Measurements from ENCODE around the gene CHD2. TPM values are rescaled to one million over a fixed set of nuclear protein-coding genes. Genes with fewer than 3 reads are reported as not detected.
A peak's percentile ranks its signal among the peaks of the same experiment; 100 is the strongest.

The CHD2 gene
- total RNA-seq, 1 experiment from 2014 or later: 101 TPM

DNA sequence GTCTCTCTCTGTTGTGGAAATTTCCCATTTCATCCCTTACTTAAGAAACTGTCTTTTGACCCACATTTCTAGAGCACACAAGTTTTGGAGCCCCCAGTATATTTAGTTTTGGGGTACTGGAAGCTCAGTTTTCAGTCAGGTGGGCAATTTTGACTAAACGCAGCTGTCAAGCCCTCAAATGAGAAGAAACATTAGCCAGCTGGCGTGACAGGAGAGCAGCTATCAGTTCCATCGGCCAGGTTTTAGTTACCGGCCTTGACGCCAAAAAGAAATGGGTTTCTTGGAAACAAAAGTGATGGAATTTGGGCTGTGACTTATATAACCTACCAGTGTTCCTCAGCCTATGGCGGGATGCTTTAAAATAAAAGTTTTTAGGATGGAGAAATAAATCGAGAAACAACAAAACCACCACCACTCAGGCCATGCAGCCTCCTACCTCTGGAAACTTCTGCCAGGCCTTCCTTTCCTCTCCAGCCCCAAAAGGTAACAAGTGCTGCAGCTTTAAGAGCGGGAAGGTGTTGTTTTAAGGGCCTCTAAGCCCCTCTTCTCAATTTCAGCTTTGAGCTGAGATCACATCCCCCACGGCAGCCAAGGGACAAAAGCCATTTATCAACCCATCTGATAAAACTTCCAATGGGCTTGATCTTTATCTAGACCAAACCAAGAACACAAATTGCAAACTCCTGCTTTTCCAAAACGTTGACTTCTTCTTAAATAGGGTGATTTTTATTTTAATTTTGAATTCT, 170.6 kb downstream of the CHD2 start (continued):
- TF ChIP-seq, protein P1, sequence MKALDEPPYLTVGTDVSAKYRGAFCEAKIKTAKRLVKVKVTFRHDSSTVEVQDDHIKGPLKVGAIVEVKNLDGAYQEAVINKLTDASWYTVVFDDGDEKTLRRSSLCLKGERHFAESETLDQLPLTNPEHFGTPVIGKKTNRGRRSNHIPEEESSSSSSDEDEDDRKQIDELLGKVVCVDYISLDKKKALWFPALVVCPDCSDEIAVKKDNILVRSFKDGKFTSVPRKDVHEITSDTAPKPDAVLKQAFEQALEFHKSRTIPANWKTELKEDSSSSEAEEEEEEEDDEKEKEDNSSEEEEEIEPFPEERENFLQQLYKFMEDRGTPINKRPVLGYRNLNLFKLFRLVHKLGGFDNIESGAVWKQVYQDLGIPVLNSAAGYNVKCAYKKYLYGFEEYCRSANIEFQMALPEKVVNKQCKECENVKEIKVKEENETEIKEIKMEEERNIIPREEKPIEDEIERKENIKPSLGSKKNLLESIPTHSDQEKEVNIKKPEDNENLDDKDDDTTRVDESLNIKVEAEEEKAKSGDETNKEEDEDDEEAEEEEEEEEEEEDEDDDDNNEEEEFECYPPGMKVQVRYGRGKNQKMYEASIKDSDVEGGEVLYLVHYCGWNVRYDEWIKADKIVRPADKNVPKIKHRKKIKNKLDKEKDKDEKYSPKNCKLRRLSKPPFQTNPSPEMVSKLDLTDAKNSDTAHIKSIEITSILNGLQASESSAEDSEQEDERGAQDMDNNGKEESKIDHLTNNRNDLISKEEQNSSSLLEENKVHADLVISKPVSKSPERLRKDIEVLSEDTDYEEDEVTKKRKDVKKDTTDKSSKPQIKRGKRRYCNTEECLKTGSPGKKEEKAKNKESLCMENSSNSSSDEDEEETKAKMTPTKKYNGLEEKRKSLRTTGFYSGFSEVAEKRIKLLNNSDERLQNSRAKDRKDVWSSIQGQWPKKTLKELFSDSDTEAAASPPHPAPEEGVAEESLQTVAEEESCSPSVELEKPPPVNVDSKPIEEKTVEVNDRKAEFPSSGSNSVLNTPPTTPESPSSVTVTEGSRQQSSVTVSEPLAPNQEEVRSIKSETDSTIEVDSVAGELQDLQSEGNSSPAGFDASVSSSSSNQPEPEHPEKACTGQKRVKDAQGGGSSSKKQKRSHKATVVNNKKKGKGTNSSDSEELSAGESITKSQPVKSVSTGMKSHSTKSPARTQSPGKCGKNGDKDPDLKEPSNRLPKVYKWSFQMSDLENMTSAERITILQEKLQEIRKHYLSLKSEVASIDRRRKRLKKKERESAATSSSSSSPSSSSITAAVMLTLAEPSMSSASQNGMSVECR (CRISPR knock-in tag; IDR thresholded peaks at IDR 0.05; ENCODE audit: borderline replicate concordance): no peak
- TF ChIP-seq, protein P2, sequence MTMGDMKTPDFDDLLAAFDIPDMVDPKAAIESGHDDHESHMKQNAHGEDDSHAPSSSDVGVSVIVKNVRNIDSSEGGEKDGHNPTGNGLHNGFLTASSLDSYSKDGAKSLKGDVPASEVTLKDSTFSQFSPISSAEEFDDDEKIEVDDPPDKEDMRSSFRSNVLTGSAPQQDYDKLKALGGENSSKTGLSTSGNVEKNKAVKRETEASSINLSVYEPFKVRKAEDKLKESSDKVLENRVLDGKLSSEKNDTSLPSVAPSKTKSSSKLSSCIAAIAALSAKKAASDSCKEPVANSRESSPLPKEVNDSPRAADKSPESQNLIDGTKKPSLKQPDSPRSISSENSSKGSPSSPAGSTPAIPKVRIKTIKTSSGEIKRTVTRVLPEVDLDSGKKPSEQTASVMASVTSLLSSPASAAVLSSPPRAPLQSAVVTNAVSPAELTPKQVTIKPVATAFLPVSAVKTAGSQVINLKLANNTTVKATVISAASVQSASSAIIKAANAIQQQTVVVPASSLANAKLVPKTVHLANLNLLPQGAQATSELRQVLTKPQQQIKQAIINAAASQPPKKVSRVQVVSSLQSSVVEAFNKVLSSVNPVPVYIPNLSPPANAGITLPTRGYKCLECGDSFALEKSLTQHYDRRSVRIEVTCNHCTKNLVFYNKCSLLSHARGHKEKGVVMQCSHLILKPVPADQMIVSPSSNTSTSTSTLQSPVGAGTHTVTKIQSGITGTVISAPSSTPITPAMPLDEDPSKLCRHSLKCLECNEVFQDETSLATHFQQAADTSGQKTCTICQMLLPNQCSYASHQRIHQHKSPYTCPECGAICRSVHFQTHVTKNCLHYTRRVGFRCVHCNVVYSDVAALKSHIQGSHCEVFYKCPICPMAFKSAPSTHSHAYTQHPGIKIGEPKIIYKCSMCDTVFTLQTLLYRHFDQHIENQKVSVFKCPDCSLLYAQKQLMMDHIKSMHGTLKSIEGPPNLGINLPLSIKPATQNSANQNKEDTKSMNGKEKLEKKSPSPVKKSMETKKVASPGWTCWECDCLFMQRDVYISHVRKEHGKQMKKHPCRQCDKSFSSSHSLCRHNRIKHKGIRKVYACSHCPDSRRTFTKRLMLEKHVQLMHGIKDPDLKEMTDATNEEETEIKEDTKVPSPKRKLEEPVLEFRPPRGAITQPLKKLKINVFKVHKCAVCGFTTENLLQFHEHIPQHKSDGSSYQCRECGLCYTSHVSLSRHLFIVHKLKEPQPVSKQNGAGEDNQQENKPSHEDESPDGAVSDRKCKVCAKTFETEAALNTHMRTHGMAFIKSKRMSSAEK (CRISPR knock-in tag; IDR thresholded peaks at IDR 0.05; ENCODE audit: borderline replicate concordance): no peak

- peak overlapping the region; percentile 97 for H3K4me3 Mint-ChIP-seq
- peak overlapping the region; percentile 92 for H3K27ac Mint-ChIP-seq
- no peak for DNase-seq (ENCODE audit: low spot score)
- peaks cover 16% of the 10 kb centered on the region for H3K27me3 Mint-ChIP-seq (ENCODE audit: low read depth)
- no peak; the same call in 1 of the 2 replicates for ATAC-seq
- CTCF ChIA-PET: interaction anchor here (0.8 to 6.6 kb wide), 7 partner anchors 12 to 1048 kb away, joined by 3 to 53 read pairs (median 10); no protein-coding TSS in a partner anchor
- no peaks in the 10 kb centered on the region for H3K9me3 Mint-ChIP-seq
- TF ChIP-seq PRDM15 (CRISPR knock-in tag; IDR thresholded peaks at IDR 0.05): no peak
- TF ChIP-seq ZBTB43 (CRISPR knock-in tag; IDR thresholded peaks at IDR 0.05): 0 out of 2 replicates have a peak, but pooled peaks have one; percentile 31
- peaks cover 3% of the 10 kb centered on the region for H3K36me3 Mint-ChIP-seq
- POLR2A ChIA-PET: interaction anchor here (0.9 to 1.1 kb wide), 3 partner anchors 11 to 16 kb away, joined by 3 to 4 read pairs (median 3); no protein-coding TSS in a partner anchor
- peaks cover 72% of the 10 kb centered on the region for H3K4me1 Mint-ChIP-seq
Observed at GRCh38 chr15:93071469-93071936, 171.4 kb downstream of the CHD2 start.

- H3K27me3 Mint-ChIP-seq (ENCODE audit: low read depth): peaks cover 16% of the 10 kb centered on the region
- H3K4me3 Mint-ChIP-seq: peak overlapping the region; percentile 97
- ATAC-seq: no peak
- POLR2A ChIA-PET: interaction anchor here (0.9 to 1.1 kb wide), 2 partner anchors 11 to 16 kb away, joined by 3 read pairs; no protein-coding TSS in a partner anchor
- H3K9me3 Mint-ChIP-seq: no peaks in the 10 kb centered on the region
- H3K27ac Mint-ChIP-seq: peak overlapping the region; percentile 92
- DNase-seq (ENCODE audit: low spot score): no peak
- CTCF ChIA-PET: interaction anchor here (0.6 to 6.6 kb wide), 8 partner anchors 13 to 1048 kb away, joined by 3 to 53 read pairs (median 8); no protein-coding TSS in a partner anchor
- TF ChIP-seq ZNF416 (CRISPR knock-in tag; IDR thresholded peaks at IDR 0.05): no peak
- TF ChIP-seq USF2 (CRISPR knock-in tag; IDR thresholded peaks at IDR 0.05): no peak
- no peak for TF ChIP-seq RORB (CRISPR knock-in tag; IDR thresholded peaks at IDR 0.05)
- TF ChIP-seq ZBTB43 (CRISPR knock-in tag; IDR thresholded peaks at IDR 0.05): no peak
- no peak for TF ChIP-seq ZNF219 (CRISPR knock-in tag; IDR thresholded peaks at IDR 0.05; ENCODE audit: borderline replicate concordance)
- no peak for TF ChIP-seq ZBTB21 (CRISPR knock-in tag; IDR thresholded peaks at IDR 0.05; ENCODE audit: borderline replicate concordance)
- no peak for TF ChIP-seq TP53 (CRISPR knock-in tag; IDR thresholded peaks at IDR 0.05)
- no peak for TF ChIP-seq ZNF396 (CRISPR knock-in tag; IDR thresholded peaks at IDR 0.05; ENCODE audit: borderline replicate concordance)
- TF ChIP-seq NR2C2 (CRISPR knock-in tag; IDR thresholded peaks at IDR 0.05): no peak
- no peak for TF ChIP-seq ELF4 (CRISPR knock-in tag; IDR thresholded peaks at IDR 0.05; ENCODE audit: low read depth)
- TF ChIP-seq NFE2L1 (CRISPR knock-in tag; IDR thresholded peaks at IDR 0.05): no peak
- peaks cover 74% of the 10 kb centered on the region for H3K4me1 Mint-ChIP-seq
- H3K36me3 Mint-ChIP-seq: peaks cover 3% of the 10 kb centered on the region
Observed at GRCh38 chr15:93072011-93072410, 171.9 kb downstream of the CHD2 start.

Data from WTC11 (cell line).